ENCODE data around the gene CPNE5.

GRCh38 chr6:36856277-36856676 lies 17.0 kb upstream of the CPNE5 start:
- TF ChIP-seq CTCF (conservative IDR thresholded peaks at IDR 0.05; ENCODE audit: low read depth, low read length) (no peak), EZH2 (IDR thresholded peaks at IDR 0.05; ENCODE audit: low read length, unreplicated experiment) (no peak), EZH2phosphoT487 (IDR thresholded peaks at IDR 0.05; ENCODE audit: borderline replicate concordance, low read length) (no peak)
